ENCODE measurements around the gene IQGAP1. TPM values are rescaled to one million over a fixed set of nuclear protein-coding genes. Genes with fewer than 3 reads are reported as not detected.

Gene IQGAP1
- 119 to 212 TPM (median 126 TPM) in 5 replicates for total RNA-seq (2022; extraction: Qiagen RNA extraction; ENCODE audit: low read depth)

GRCh38 chr15:90387534-90388461 is at the start of gene IQGAP1:
Gene IQGAP1, plus strand, starts transcription at chr15:90388242. Its CDS starts 100 bp downstream, at chr15:90388342.

GRCh38 chr15:90352107-90352893 is 35.7 kb upstream of the IQGAP1 start, which contains the start of gene ZNF774:
Gene ZNF774, plus strand, starts transcription at chr15:90352284. Its CDS starts 2,377 bp downstream, at chr15:90354661.

GRCh38 chr15:90529371-90530249 is 141.6 kb downstream of the IQGAP1 start, which contains the start of gene CRTC3:
Gene CRTC3, plus strand, starts transcription at chr15:90529923. Its CDS starts 149 bp downstream, at chr15:90530072.

Other genes starting within 250 kb of the IQGAP1 start
- gene SEMA4B, start 186.9 kb upstream of the IQGAP1 start, total RNA-seq (2022; extraction: Qiagen RNA extraction; ENCODE audit: low read depth): 122 to 178 TPM (median 156 TPM) in 5 replicates
- gene CIB1, start 154.3 kb upstream of the IQGAP1 start, total RNA-seq (2022; extraction: Qiagen RNA extraction; ENCODE audit: low read depth): 187 to 260 TPM (median 238 TPM) in 5 replicates
- gene GDPGP1, start 154.0 kb upstream of the IQGAP1 start, total RNA-seq (2022; extraction: Qiagen RNA extraction; ENCODE audit: low read depth): 5.0 to 8.1 TPM (median 6.1 TPM) in 5 replicates
- 0.22 to 1.1 TPM (median 0.47 TPM) in 5 replicates for gene TTLL13, start 138.7 kb upstream of the IQGAP1 start, total RNA-seq (2022; extraction: Qiagen RNA extraction; ENCODE audit: low read depth)
- 106 to 119 TPM (median 116 TPM) in 5 replicates for gene NGRN, start 122.6 kb upstream of the IQGAP1 start, total RNA-seq (2022; extraction: Qiagen RNA extraction; ENCODE audit: low read depth)
- gene ZNF774, start 36.0 kb upstream of the IQGAP1 start, total RNA-seq (2022; extraction: Qiagen RNA extraction; ENCODE audit: low read depth): 0.68 to 1.8 TPM (median 1.3 TPM) in 5 replicates
- 19.6 to 26.3 TPM (median 24.7 TPM) in 5 replicates for gene CRTC3, start 141.7 kb downstream of the IQGAP1 start, total RNA-seq (2022; extraction: Qiagen RNA extraction; ENCODE audit: low read depth)